ENCODE results near the gene CHST11.

The CHST11 gene

GRCh38 chr12:104638218-104638850 lies 181.6 kb downstream of the CHST11 start:
- Histone ChIP-seq H3K4me3 (ENCODE audit: insufficient read depth, low read length, poor library complexity, severe bottlenecking) (no peak overlapping the region), H3F3A (ENCODE audit: insufficient read depth) (no peaks in the 10 kb centered on the region), H2AFZ (ENCODE audit: low read depth, low read length, severe bottlenecking) (no peak overlapping the region), H3K27ac (ENCODE audit: low read depth, low read length) (no peak overlapping the region), H3K9me2 (replicated peaks; ENCODE audit: insufficient read depth, low read length) (no peaks in the 10 kb centered on the region), H3K27me3 (ENCODE audit: low read length) (no peaks in the 10 kb centered on the region), H3K9ac (ENCODE audit: low read length) (no peak overlapping the region), H4K20me1 (ENCODE audit: low read depth, low read length) (no peaks in the 10 kb centered on the region), H3K36me3 (ENCODE audit: low read length) (no peaks in the 10 kb centered on the region), H3K79me2 (ENCODE audit: insufficient read depth, low read length) (no peaks in the 10 kb centered on the region), H3K4me2 (ENCODE audit: low read depth, low read length, poor library complexity, severe bottlenecking) (no peak overlapping the region), H3K9me3 (ENCODE audit: insufficient read depth, low read length) (peaks cover 10% of the 10 kb centered on the region; the same call in 1 of the 2 replicates)
- no peak for TF ChIP-seq CTCF (IDR thresholded peaks at IDR 0.05; ENCODE audit: insufficient read depth, low read length, poor library complexity, severe bottlenecking)
- TF ChIP-seq EZH2phosphoT487 (conservative IDR thresholded peaks at IDR 0.05; ENCODE audit: low read length) = no peak

- no peak overlapping the region for H3K9ac ChIP-seq (ENCODE audit: low read length)
- H2AFZ ChIP-seq (ENCODE audit: low read depth, low read length, severe bottlenecking) = no peak overlapping the region
- H3K27me3 ChIP-seq (ENCODE audit: low read length) = no peaks in the 10 kb centered on the region
- no peaks in the 10 kb centered on the region for H4K20me1 ChIP-seq (ENCODE audit: low read depth, low read length)
- no peak overlapping the region for H3K4me3 ChIP-seq (ENCODE audit: insufficient read depth, low read length, poor library complexity, severe bottlenecking)
- no peaks in the 10 kb centered on the region for H3K9me2 ChIP-seq (replicated peaks; ENCODE audit: insufficient read depth, low read length)
- no peaks in the 10 kb centered on the region for H3K36me3 ChIP-seq (ENCODE audit: low read length)
- no peaks in the 10 kb centered on the region for H3F3A ChIP-seq (ENCODE audit: insufficient read depth)
- no peak for TF ChIP-seq EZH2phosphoT487 (conservative IDR thresholded peaks at IDR 0.05; ENCODE audit: low read length)
- no peak for TF ChIP-seq CTCF (IDR thresholded peaks at IDR 0.05; ENCODE audit: insufficient read depth, low read length, poor library complexity, severe bottlenecking)
- H3K9me3 ChIP-seq (ENCODE audit: insufficient read depth, low read length) = peaks cover 10% of the 10 kb centered on the region; the same call in 1 of the 2 replicates
- no peaks in the 10 kb centered on the region for H3K79me2 ChIP-seq (ENCODE audit: insufficient read depth, low read length)
- H3K27ac ChIP-seq (ENCODE audit: low read depth, low read length) = no peak overlapping the region
- no peak overlapping the region for H3K4me2 ChIP-seq (ENCODE audit: low read depth, low read length, poor library complexity, severe bottlenecking)
These were observed 182.1 kb downstream of the CHST11 start for GRCh38 chr12:104638851-104639240.

- no peaks in the 10 kb centered on the region for H3K9me2 ChIP-seq (replicated peaks; ENCODE audit: insufficient read depth, low read length)
- no peaks in the 10 kb centered on the region for H3K27me3 ChIP-seq (ENCODE audit: low read length)
- no peak for TF ChIP-seq EZH2phosphoT487 (conservative IDR thresholded peaks at IDR 0.05; ENCODE audit: low read length)
- no peak for TF ChIP-seq CTCF (IDR thresholded peaks at IDR 0.05; ENCODE audit: insufficient read depth, low read length, poor library complexity, severe bottlenecking)
- no peaks in the 10 kb centered on the region for H3F3A ChIP-seq (ENCODE audit: insufficient read depth)
- no peaks in the 10 kb centered on the region for H3K79me2 ChIP-seq (ENCODE audit: insufficient read depth, low read length)
- no peaks in the 10 kb centered on the region for H4K20me1 ChIP-seq (ENCODE audit: low read depth, low read length)
- H3K9ac ChIP-seq (ENCODE audit: low read length) = no peak overlapping the region
- peaks cover 10% of the 10 kb centered on the region; the same call in 1 of the 2 replicates for H3K9me3 ChIP-seq (ENCODE audit: insufficient read depth, low read length)
- no peaks in the 10 kb centered on the region for H3K36me3 ChIP-seq (ENCODE audit: low read length)
- no peak overlapping the region for H2AFZ ChIP-seq (ENCODE audit: low read depth, low read length, severe bottlenecking)
- H3K4me2 ChIP-seq (ENCODE audit: low read depth, low read length, poor library complexity, severe bottlenecking) = no peak overlapping the region
- H3K4me3 ChIP-seq (ENCODE audit: insufficient read depth, low read length, poor library complexity, severe bottlenecking) = no peak overlapping the region
- no peak overlapping the region for H3K27ac ChIP-seq (ENCODE audit: low read depth, low read length)
These were observed 184.2 kb downstream of the CHST11 start for GRCh38 chr12:104640956-104641355.
